ENCODE measurements around the gene NRG3.

DNA sequence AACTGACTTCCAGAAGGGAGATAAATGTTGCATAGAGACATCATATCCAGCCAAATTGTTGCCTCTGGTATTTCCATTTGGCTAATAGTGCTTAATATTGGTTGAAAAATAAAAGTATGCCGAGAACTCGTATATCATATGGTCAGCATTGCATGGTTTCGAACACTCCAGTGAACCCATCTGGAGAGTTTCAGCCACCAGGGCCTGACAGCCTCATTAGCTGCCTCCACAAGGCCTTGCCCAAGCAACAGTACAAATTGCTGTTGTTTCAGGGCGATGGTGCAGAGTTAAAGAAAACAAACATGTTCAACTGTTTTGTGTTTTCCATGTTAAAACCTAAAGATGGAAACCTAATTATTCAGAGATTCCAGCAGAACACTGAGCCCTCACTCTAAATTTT, 28.5 kb downstream of the NRG3 start:
- TF ChIP-seq, protein P1, sequence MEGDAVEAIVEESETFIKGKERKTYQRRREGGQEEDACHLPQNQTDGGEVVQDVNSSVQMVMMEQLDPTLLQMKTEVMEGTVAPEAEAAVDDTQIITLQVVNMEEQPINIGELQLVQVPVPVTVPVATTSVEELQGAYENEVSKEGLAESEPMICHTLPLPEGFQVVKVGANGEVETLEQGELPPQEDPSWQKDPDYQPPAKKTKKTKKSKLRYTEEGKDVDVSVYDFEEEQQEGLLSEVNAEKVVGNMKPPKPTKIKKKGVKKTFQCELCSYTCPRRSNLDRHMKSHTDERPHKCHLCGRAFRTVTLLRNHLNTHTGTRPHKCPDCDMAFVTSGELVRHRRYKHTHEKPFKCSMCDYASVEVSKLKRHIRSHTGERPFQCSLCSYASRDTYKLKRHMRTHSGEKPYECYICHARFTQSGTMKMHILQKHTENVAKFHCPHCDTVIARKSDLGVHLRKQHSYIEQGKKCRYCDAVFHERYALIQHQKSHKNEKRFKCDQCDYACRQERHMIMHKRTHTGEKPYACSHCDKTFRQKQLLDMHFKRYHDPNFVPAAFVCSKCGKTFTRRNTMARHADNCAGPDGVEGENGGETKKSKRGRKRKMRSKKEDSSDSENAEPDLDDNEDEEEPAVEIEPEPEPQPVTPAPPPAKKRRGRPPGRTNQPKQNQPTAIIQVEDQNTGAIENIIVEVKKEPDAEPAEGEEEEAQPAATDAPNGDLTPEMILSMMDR (IDR thresholded peaks at IDR 0.05; ENCODE audit: insufficient read depth, low read length): no peak
- TF ChIP-seq POLR2AphosphoS5 (IDR thresholded peaks at IDR 0.05; ENCODE audit: low read depth) (no peak), GABPA (IDR thresholded peaks at IDR 0.05; ENCODE audit: low read depth) (no peak), SPI1 (IDR thresholded peaks at IDR 0.05; ENCODE audit: borderline replicate concordance, low read depth) (no peak)
- TF ChIP-seq, protein P2, sequence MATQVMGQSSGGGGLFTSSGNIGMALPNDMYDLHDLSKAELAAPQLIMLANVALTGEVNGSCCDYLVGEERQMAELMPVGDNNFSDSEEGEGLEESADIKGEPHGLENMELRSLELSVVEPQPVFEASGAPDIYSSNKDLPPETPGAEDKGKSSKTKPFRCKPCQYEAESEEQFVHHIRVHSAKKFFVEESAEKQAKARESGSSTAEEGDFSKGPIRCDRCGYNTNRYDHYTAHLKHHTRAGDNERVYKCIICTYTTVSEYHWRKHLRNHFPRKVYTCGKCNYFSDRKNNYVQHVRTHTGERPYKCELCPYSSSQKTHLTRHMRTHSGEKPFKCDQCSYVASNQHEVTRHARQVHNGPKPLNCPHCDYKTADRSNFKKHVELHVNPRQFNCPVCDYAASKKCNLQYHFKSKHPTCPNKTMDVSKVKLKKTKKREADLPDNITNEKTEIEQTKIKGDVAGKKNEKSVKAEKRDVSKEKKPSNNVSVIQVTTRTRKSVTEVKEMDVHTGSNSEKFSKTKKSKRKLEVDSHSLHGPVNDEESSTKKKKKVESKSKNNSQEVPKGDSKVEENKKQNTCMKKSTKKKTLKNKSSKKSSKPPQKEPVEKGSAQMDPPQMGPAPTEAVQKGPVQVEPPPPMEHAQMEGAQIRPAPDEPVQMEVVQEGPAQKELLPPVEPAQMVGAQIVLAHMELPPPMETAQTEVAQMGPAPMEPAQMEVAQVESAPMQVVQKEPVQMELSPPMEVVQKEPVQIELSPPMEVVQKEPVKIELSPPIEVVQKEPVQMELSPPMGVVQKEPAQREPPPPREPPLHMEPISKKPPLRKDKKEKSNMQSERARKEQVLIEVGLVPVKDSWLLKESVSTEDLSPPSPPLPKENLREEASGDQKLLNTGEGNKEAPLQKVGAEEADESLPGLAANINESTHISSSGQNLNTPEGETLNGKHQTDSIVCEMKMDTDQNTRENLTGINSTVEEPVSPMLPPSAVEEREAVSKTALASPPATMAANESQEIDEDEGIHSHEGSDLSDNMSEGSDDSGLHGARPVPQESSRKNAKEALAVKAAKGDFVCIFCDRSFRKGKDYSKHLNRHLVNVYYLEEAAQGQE (IDR thresholded peaks at IDR 0.05; ENCODE audit: insufficient replicate concordance, low read depth): no peak
